HAP-1 (cell line): Measurements from ENCODE around the gene CAMK2D.

Source experiments
- DNase-seq, 2 experiments: peaks; one replicate each; pipeline ENCODE4 v3.0.0-alpha.2; 2016 to 2020; ENCODE audit warnings: low spot score in 2 of 2
- H3K27me3 ChIP-seq: fragments of 250-450 bp; sonication (Bioruptor Pico); 2 replicates; pipeline ENCODE4 v1.5.1; 2020; ENCODE audit warnings: low read depth, mild to moderate bottlenecking, moderate library complexity
- H3K36me3 ChIP-seq: fragments of 250-450 bp; sonication (Bioruptor Pico); replicated peaks from 2 replicates; pipeline ENCODE4 v1.5.1; 2020; ENCODE audit warnings: mild to moderate bottlenecking
- H3K4me1 ChIP-seq: fragments of 250-450 bp; sonication (Bioruptor Pico); 2 replicates; pipeline ENCODE4 v1.5.1; 2020; ENCODE audit warnings: mild to moderate bottlenecking
- H3K4me3 ChIP-seq: fragments of 250-450 bp; sonication (Bioruptor Pico); 2 replicates; pipeline ENCODE4 v1.5.1; 2020; ENCODE audit warnings: mild to moderate bottlenecking, moderate library complexity
- H3K9me3 ChIP-seq: fragments of 250-450 bp; sonication (Bioruptor Pico); 2 replicates; pipeline ENCODE4 v1.5.1; 2020; ENCODE audit warnings: mild to moderate bottlenecking, moderate library complexity
- in situ Hi-C: fragments of 300-500 bp; cut with MboI; formaldehyde crosslinking; loops from 3 replicates; pipeline ENCODE4 v1.14.3; 2020; ENCODE audit warnings: low sequenced_read_pairs, inconsistent platforms, mixed read lengths

CAMK2D gene

DNA sequence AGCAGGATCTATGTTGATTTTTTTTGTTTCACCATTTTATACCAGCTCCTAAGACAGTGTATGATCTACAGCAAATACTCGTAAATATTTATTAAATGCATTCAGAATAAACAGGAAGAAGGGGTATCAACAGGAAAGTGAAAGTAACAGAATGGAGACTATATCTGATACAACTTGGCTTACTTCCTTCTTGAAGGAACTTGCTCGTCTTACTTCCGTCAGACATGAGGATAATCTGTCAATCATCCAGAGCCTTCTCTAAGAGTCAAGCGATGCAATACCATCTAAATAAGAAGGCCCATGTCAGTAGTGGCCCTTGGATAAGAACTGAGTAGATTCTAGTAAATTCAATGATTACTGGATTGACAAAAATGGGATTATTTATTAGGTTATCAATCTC is 84.2 kb downstream of the CAMK2D start:
- no peak for DNase-seq
- in situ Hi-C loops = no loop called here
- H3K4me3 ChIP-seq = no peak overlapping the region
- H3K9me3 ChIP-seq = no peaks in the 10 kb centered on the region
- no peaks in the 10 kb centered on the region for H3K36me3 ChIP-seq
- no peaks in the 10 kb centered on the region for H3K4me1 ChIP-seq
- H3K27me3 ChIP-seq = no peaks in the 10 kb centered on the region

GRCh38 chr4:113675731-113676697 is 85.5 kb downstream of the CAMK2D start:
- no peaks in the 10 kb centered on the region for H3K36me3 ChIP-seq
- in situ Hi-C loops = no loop called here
- no peaks in the 10 kb centered on the region for H3K9me3 ChIP-seq
- H3K4me1 ChIP-seq = no peaks in the 10 kb centered on the region
- H3K27me3 ChIP-seq = no peaks in the 10 kb centered on the region
- H3K4me3 ChIP-seq = no peak overlapping the region
- DNase-seq = no peak

DNA sequence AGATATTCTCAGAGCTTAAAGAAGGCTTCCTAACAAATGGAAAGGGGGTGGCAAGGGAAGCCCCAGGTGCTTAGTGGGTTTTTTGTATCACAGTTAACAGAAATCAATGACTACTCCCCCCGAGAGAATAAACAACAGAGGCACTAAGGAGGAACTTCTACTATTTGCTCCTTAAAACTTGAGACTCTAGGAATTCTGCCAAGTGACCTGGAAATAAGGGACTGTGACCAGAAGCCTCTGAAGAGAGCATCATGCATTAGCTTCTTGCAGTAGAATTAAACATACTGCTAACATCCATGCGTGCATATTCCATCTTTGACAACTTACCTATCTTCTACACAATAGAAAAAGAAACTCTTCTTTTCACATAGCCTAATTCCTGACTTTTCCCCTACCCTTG is 86.8 kb downstream of the CAMK2D start:
- Histone ChIP-seq H3K4me3 (no peak overlapping the region), H3K27me3 (no peaks in the 10 kb centered on the region), H3K9me3 (no peaks in the 10 kb centered on the region), H3K36me3 (no peaks in the 10 kb centered on the region), H3K4me1 (no peaks in the 10 kb centered on the region)
- DNase-seq = no peak
- in situ Hi-C loops = no loop called here

DNA sequence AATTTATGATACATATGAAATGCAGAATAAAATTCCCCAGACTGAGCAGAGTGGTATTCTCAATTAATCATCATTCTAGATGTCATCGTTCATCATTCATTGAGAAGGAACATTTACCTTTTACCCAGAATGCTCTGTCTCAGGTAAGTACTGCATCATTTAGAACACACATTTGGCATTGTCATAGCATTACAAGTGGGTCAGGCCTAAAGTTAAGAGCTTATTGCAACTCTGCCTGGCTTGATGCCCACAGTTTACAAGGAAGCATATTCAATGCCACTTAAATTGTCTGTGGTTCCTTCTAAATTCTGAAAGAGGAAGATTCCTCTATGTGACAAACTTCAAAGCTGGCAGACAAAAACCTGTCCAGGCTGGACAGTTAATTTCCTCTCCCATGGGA is 87.3 kb downstream of the CAMK2D start:
- no peaks in the 10 kb centered on the region for H3K4me1 ChIP-seq
- no peak for DNase-seq
- H3K27me3 ChIP-seq = no peaks in the 10 kb centered on the region
- no peak overlapping the region for H3K4me3 ChIP-seq
- H3K36me3 ChIP-seq = no peaks in the 10 kb centered on the region
- H3K9me3 ChIP-seq = no peaks in the 10 kb centered on the region
- in situ Hi-C loops = no loop called here

- Histone ChIP-seq H3K4me1 (no peaks in the 10 kb centered on the region), H3K4me3 (no peak overlapping the region), H3K9me3 (no peaks in the 10 kb centered on the region), H3K27me3 (no peaks in the 10 kb centered on the region), H3K36me3 (no peaks in the 10 kb centered on the region)
- in situ Hi-C loops = no loop called here
- DNase-seq = no peak
Observed at GRCh38 chr4:113673450-113673849, 88.1 kb downstream of the CAMK2D start.

DNA sequence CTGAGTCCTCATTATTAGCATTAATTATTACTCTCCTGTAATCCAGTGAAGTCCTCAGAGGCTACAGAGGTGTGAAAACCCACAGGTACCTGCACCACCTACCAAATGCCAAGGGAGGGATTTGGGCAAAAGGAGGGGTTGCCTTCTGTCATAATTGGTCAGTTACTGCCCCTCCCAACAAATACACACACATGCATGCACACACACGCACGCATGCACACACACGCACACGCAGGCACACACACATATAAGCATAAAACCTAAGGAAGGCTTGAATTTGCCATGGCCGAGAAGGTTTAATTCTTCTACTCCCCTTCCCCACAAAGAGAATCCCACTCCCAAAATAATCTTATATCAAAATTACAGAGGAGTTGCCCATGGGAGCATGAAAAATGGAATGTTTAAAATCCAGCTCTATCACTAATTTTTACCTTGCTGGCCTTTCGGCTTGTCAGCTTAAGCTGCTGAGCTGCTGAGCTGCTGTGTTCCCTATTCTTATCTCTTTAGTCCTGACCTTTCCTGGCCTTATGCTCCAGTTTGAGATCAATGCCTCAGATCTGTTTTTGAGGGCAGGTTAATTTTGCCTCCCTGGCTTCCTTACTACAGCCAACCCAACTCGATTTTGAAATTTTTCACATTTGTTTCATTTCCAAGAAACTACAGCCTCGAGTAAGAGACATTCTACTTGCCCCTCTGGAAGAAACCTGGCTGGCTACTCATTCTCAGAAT is 95.0 kb downstream of the CAMK2D start:
- no peaks in the 10 kb centered on the region for H3K9me3 ChIP-seq
- H3K27me3 ChIP-seq = no peaks in the 10 kb centered on the region
- no peak for DNase-seq
- in situ Hi-C loops = no loop called here
- H3K36me3 ChIP-seq = no peaks in the 10 kb centered on the region
- no peaks in the 10 kb centered on the region for H3K4me1 ChIP-seq
- H3K4me3 ChIP-seq = no peak overlapping the region

DNA sequence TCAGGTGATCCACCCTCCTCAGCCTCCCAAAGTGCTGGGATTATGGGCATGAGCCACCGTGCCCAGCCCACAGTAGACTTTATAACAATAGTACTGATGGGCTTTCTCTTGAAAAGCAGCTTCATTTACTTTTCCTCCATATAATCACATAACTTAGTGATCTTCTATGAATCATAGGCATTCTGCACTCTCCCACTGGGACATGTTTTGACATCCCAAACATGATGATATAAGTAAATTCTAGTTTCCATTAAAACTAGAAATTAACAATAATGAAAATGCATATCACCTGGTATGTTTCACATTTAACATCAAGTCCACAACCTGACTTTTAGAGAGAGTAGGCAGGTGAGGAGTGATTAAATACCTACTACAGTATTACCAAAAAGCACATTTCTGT is 96.5 kb downstream of the CAMK2D start:
- no peaks in the 10 kb centered on the region for H3K36me3 ChIP-seq
- in situ Hi-C loops = no loop called here

DNA sequence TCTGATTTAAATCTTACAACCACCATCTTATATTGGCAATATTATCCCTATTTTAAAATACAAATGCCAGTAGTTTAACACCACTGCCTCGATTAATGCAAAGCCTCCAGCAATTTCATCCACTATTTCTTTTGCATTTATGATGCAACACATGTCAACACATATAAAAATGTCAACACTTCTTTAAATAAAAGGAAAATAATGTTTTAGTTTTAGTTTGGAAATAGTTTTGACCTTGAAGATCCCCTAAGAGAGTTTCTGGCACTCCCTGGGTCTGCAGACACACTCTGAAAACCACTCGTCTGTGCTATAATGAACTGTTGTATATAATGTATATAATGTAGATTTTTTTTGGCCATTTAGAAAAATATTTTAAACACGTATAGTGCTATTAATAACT is 99.0 kb downstream of the CAMK2D start:
- in situ Hi-C loops = no loop called here
- H3K27me3 ChIP-seq = no peaks in the 10 kb centered on the region
- no peak overlapping the region for H3K4me3 ChIP-seq
- no peak for DNase-seq
- H3K36me3 ChIP-seq = peaks cover 3% of the 10 kb centered on the region; the same call in 1 of the 2 replicates
- no peaks in the 10 kb centered on the region for H3K9me3 ChIP-seq
- H3K4me1 ChIP-seq = peaks cover 10% of the 10 kb centered on the region

More for the DNA sequence above, 96.5 kb downstream of the CAMK2D start:
- H3K4me3 ChIP-seq = no peak overlapping the region
- H3K9me3 ChIP-seq = no peaks in the 10 kb centered on the region
- no peak for DNase-seq
- no peaks in the 10 kb centered on the region for H3K27me3 ChIP-seq
- H3K4me1 ChIP-seq = no peaks in the 10 kb centered on the region

- peaks cover 3% of the 10 kb centered on the region; the same call in 1 of the 2 replicates for H3K36me3 ChIP-seq
- in situ Hi-C loops = no loop called here
- no peak for DNase-seq
- no peaks in the 10 kb centered on the region for H3K27me3 ChIP-seq
- no peak overlapping the region for H3K4me3 ChIP-seq
- H3K9me3 ChIP-seq = no peaks in the 10 kb centered on the region
- H3K4me1 ChIP-seq = peaks cover 15% of the 10 kb centered on the region
Observed at GRCh38 chr4:113659127-113659526, 102.4 kb downstream of the CAMK2D start.

GRCh38 chr4:113657586-113658233 is 103.8 kb downstream of the CAMK2D start:
- Histone ChIP-seq H3K4me3 (no peak overlapping the region), H3K27me3 (no peaks in the 10 kb centered on the region), H3K4me1 (peaks cover 15% of the 10 kb centered on the region), H3K9me3 (no peaks in the 10 kb centered on the region), H3K36me3 (peaks cover 3% of the 10 kb centered on the region; the same call in 1 of the 2 replicates)
- no peak for DNase-seq
- in situ Hi-C loops = no loop called here

GRCh38 chr4:113653871-113654270 is 107.7 kb downstream of the CAMK2D start:
- Histone ChIP-seq H3K9me3 (no peaks in the 10 kb centered on the region), H3K4me1 (peaks cover 9% of the 10 kb centered on the region), H3K4me3 (no peak overlapping the region), H3K36me3 (peaks cover 3% of the 10 kb centered on the region; the same call in 1 of the 2 replicates), H3K27me3 (no peaks in the 10 kb centered on the region)
- DNase-seq = no peak
- in situ Hi-C loops = no loop called here

GRCh38 chr4:113646442-113646822 is 115.1 kb downstream of the CAMK2D start:
- H3K9me3 ChIP-seq = no peaks in the 10 kb centered on the region
- in situ Hi-C loops = no loop called here
- no peaks in the 10 kb centered on the region for H3K27me3 ChIP-seq
- no peaks in the 10 kb centered on the region for H3K36me3 ChIP-seq
- H3K4me3 ChIP-seq = no peak overlapping the region
- peak; percentile 22 to 48 for DNase-seq
- H3K4me1 ChIP-seq = peaks cover 32% of the 10 kb centered on the region

- no peaks in the 10 kb centered on the region for H3K9me3 ChIP-seq
- no peak overlapping the region for H3K4me3 ChIP-seq
- no peaks in the 10 kb centered on the region for H3K36me3 ChIP-seq
- peak; percentile 60 to 81 for DNase-seq
- H3K4me1 ChIP-seq = peaks cover 37% of the 10 kb centered on the region
- no peaks in the 10 kb centered on the region for H3K27me3 ChIP-seq
- in situ Hi-C loops = no loop called here
Observed at GRCh38 chr4:113645771-113646441, 115.6 kb downstream of the CAMK2D start.
